ENCODE measurements around the gene NAPSA.

NAPSA gene

DNA sequence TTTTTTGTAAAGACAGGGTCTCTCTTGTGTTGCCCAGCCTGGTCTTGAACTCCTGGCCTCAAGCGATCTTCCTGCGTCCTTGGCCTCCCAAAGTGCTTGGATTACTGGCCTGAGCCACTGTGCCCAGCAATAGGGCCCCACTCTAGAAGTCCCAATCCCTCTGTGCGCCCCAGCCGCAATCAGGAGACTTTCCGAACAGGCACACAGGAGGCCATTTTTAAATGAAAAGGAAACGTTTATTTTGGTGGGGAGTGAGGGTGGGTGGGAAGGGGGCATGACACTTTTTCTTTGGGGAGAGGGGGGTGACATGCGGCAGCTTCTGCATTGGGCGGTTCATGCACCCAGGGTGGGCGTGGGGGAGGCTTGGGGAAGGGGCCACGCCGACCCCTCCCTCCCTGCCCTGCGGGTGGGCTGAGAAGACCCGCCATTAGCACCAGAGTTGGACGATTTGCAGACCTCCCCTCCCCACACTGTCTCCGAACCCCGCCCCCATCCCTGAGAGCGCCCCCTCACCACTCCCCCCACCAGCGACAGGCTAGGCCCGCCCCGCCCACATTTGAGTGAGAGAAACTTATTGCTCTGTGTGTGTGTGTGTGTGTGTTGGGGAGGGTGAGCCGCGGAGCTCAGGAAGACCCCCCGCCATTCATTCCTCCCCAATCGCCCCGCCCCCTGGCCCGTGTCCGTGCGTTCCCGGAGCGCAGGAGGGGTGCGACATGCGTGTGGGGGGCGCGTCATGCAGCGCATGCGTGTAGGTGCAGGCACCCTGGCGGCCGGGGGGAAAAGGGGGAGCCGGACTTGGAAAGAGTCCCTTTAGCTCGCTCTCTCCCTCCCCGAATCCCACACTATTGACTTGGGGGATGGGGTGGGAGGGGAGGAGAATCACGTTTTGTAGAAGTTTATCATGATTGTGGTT is 53.5 kb downstream of the NAPSA start:
- TF ChIP-seq, protein P1, sequence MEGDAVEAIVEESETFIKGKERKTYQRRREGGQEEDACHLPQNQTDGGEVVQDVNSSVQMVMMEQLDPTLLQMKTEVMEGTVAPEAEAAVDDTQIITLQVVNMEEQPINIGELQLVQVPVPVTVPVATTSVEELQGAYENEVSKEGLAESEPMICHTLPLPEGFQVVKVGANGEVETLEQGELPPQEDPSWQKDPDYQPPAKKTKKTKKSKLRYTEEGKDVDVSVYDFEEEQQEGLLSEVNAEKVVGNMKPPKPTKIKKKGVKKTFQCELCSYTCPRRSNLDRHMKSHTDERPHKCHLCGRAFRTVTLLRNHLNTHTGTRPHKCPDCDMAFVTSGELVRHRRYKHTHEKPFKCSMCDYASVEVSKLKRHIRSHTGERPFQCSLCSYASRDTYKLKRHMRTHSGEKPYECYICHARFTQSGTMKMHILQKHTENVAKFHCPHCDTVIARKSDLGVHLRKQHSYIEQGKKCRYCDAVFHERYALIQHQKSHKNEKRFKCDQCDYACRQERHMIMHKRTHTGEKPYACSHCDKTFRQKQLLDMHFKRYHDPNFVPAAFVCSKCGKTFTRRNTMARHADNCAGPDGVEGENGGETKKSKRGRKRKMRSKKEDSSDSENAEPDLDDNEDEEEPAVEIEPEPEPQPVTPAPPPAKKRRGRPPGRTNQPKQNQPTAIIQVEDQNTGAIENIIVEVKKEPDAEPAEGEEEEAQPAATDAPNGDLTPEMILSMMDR (conservative IDR thresholded peaks at IDR 0.05; ENCODE audit: low read depth, low read length) = no peak
- DNase-seq (ENCODE audit: low read depth) = no peak
- H3K4me3 ChIP-seq (ENCODE audit: low read length) = peak overlapping the region; percentile 23

DNA sequence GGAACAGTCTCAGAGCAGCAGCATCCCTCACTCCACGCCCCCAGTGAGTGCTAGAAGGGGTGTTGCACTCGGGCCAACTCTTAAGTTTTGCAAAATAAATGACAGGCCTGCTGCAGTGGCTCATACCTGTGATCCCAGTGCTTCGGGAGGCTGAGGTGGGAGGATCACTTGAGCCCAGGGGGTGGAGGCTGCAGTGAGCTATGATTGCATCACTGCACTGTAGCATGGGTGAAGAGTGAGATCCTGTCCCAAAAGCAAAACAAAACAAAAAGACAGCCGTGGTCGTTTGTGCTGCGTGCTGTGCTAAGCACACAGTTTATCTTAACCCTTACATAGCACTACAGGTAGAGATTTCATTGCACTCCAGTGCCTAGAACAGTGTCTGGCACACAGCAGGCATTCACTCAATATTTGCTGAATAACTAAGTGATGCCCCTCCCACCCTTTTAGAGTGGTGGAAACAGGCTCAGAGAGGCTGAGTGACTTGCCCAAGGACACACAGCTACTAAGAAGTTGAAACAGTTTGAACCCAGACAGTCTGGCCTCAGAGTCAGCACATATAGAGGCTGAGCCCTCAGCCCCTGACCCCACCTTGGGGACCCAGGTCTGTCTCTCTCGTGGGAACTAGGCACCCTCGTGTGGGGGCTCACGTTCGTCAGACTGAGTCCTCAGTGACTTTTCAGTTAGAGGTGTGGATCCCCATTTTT is 54.5 kb downstream of the NAPSA start:
- TF ChIP-seq, protein P1 (conservative IDR thresholded peaks at IDR 0.05; ENCODE audit: low read depth, low read length) = no peak
- H3K4me3 ChIP-seq (ENCODE audit: low read length) = no peak overlapping the region
- no peak for DNase-seq (ENCODE audit: low read depth)

DNA sequence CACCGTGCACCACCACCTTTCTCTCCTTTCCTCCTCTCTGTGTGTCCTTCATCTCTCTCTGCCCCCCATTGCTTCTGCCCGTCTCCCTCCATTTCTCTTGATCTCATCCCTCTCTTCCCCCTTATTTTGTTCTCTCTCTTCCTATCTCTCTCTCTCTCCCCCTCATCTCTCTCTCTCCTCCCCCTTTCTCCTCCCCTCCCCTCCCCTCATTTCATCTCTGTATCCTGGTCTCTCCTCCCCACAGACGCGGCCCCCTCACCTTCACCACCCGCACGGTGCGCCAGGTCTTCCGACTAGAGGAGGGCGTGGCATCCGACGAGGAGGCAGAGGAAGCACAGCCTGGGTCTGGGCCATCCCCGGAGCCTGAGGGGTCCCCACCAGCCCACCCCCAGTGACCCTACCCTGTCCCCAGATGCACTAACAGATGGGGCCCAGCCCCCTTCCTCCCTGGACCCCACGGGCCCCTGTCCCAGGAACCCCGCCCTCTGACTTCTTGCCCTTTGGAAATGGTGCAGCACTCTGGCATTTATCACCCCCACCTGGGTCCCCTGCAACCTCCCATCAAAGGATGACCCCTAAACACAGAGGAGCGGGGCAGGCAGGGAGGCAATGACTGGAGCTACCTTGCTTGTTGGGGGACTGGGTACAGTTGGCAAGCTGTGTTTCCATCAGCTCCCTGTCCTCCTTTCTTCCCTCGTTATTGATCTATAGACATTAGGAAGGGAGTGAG is 55.9 kb downstream of the NAPSA start:
- no peak for DNase-seq (ENCODE audit: low read depth)
- TF ChIP-seq, protein P1 (conservative IDR thresholded peaks at IDR 0.05; ENCODE audit: low read depth, low read length) = no peak
- no peak overlapping the region for H3K4me3 ChIP-seq (ENCODE audit: low read length)

DNA sequence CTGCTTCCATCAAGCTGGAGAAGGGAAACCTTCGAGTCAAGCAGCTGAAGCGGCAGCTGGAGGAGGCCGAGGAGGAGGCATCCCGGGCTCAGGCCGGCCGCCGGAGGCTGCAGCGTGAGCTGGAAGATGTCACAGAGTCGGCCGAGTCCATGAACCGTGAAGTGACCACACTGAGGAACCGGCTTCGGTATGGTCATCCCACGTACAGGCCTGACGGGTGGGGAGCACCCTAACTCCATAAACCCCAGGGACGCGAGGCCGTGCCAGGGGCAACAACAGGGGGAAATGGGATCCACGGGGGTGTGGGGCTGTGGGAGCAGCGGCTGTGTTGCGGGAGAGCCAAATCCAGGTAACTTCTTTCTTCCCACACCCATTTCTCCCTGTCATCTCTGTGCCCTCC is 56.4 kb downstream of the NAPSA start:
- no peak for DNase-seq (ENCODE audit: low read depth)
- TF ChIP-seq, protein P1 (conservative IDR thresholded peaks at IDR 0.05; ENCODE audit: low read depth, low read length) = no peak
- no peak overlapping the region for H3K4me3 ChIP-seq (ENCODE audit: low read length)
